ENCODE measurements around the gene CAPRIN1. TPM values are rescaled to one million over a fixed set of nuclear protein-coding genes. Genes with fewer than 3 reads are reported as not detected.

The CAPRIN1 gene
- 144 and 226 TPM in 2 replicates for total RNA-seq

GRCh38 chr11:34051349-34052035, at the start of gene CAPRIN1:
TSS of gene CAPRIN1 (plus strand) at chr11:34051731. CDS start at chr11:34052421, 690 bp downstream.

GRCh38 chr11:34105079-34105956, 53.8 kb downstream of the CAPRIN1 start, which contains the start of gene NAT10:
TSS of gene NAT10 (plus strand) at chr11:34105629. CDS start at chr11:34108226, 2,597 bp downstream.

Other genes with a start within 250 kb of the CAPRIN1 start
- gene LMO2, start 159.7 kb upstream of the CAPRIN1 start, total RNA-seq, result 0.39 and 2.3 TPM in 2 replicates
- 22.4 and 26.8 TPM in 2 replicates for gene NAT10, start 53.9 kb downstream of the CAPRIN1 start, total RNA-seq

Data from placental epithelial cell (primary cell).